ENCODE data around the gene ATP1A3.

ATP1A3 gene

GRCh38 chr19:41921577-41922576 is 72.2 kb downstream of the ATP1A3 start:
- Histone ChIP-seq H3K4me3 (no peak overlapping the region), H3K27ac (no peak overlapping the region)

- Histone ChIP-seq H3K4me3 (no peak overlapping the region), H3K27ac (no peak overlapping the region)
Measured at GRCh38 chr19:41920882-41921576, 73.0 kb downstream of the ATP1A3 start.

DNA sequence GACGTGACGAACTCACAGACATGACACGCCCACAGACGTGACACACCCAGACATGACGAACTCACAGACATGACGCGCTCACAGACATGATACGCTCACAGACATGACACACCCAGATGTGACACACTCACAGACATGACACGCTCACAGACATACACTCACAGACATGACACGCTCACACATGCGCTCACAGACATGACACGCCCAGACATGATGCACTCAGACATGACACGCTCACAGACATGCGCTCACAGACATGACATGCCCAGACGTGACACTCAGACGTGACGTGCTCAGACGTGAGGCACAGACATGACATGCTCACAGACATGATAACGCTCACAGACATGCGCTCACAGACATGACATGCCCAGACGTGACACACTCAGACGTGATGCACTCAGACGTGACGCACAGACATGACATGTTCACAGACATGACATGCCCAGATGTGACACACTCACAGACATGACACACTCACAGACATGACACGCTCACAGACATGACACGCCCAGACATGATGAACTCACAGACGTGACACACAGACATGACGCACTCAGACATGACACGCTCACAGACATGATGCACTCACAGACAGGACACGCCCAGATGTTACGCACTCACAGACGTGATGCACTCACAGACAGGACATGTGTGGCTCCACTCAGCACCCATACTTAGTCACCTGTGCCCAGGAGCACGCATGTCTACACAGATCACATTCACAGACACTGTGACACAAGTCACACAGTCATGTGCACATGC is 73.9 kb downstream of the ATP1A3 start:
- H3K27ac ChIP-seq, result no peak overlapping the region
- no peak overlapping the region for H3K4me3 ChIP-seq

DNA sequence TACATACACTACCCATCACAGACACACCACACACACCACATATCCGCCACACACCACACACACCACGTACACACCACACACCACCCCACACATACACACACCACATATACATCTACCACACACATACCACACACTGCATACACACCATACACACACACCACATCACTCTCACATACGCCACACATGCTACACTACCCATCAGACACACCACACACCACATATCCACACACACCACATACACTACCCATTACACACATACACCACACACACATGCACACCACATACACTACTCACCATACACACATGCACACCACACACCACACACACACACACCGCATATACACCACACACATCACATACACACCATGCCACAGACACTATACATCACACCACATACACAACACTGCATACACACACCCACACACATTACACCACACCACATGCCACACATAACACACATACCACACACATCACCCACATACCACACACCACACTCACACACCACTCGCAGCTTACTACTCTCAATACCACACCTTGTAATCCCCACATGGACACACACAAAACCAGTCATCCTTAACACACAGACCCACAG is 75.3 kb downstream of the ATP1A3 start:
- Histone ChIP-seq H3K4me3 (no peak overlapping the region), H3K27ac (no peak overlapping the region)

GRCh38 chr19:41918095-41918494 is 75.9 kb downstream of the ATP1A3 start:
- H3K27ac ChIP-seq, result no peak overlapping the region
- no peak overlapping the region for H3K4me3 ChIP-seq

DNA sequence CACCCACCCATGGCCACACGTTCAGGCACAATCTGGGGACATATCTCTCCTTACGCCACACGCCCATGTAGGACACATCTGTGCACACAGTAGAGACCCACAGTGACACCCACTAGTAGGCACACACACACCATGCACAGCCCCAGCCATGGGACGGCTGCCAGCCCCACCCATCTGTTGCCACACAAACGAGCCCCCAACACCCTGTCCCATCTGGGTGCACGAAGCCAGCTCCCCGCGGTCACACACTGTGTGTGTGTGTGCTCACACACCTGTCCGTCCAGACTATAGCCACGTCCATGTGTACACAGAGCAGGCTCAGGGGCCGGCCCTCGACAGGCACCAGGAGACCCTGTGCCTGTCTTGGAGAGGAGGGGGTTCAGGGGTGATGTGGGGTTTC is 76.4 kb downstream of the ATP1A3 start:
- Histone ChIP-seq H3K4me3 (no peak overlapping the region), H3K27ac (no peak overlapping the region)

All from skin epidermis (tissue), 12 donors.